Measurements from ENCODE around the gene SH3RF2. TPM values are rescaled to one million over a fixed set of nuclear protein-coding genes. Genes with fewer than 3 reads are reported as not detected.
"Not testable (repeated sequence)": the region's sequence is repeated elsewhere in the genome, so short reads cannot be mapped to it uniquely, and the experiment has no call there.

Gene SH3RF2
- total RNA-seq, 6 experiments from 2014 or later = 0.43 to 1.7 (median 0.66) TPM

DNA sequence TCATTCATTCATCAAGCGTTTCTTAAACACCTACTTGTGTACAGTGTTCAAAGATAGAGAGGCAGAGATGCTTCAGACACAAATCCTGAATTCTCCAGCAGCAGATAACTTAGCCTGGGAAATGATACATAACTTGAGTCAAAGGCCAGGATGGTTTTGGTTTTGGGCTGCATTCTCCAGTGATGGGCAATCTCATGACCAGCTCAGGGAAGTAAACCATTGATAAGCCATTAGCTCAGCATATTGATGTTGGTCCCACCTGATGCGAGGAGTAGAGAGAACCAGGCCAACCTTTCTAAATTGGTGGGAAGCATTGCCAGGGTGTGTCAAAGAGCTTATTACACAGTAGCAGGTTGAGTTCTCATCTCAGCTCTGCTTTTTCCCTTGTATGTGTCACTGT is 53.0 kb downstream of the SH3RF2 start:
- TF ChIP-seq, protein P1, sequence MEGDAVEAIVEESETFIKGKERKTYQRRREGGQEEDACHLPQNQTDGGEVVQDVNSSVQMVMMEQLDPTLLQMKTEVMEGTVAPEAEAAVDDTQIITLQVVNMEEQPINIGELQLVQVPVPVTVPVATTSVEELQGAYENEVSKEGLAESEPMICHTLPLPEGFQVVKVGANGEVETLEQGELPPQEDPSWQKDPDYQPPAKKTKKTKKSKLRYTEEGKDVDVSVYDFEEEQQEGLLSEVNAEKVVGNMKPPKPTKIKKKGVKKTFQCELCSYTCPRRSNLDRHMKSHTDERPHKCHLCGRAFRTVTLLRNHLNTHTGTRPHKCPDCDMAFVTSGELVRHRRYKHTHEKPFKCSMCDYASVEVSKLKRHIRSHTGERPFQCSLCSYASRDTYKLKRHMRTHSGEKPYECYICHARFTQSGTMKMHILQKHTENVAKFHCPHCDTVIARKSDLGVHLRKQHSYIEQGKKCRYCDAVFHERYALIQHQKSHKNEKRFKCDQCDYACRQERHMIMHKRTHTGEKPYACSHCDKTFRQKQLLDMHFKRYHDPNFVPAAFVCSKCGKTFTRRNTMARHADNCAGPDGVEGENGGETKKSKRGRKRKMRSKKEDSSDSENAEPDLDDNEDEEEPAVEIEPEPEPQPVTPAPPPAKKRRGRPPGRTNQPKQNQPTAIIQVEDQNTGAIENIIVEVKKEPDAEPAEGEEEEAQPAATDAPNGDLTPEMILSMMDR (IDR thresholded peaks at IDR 0.05) = no peak
- Mint-ChIP-seq H3K36me3 (ENCODE audit: low read depth) (peaks cover 14% of the 10 kb centered on the region), H3K27me3 (ENCODE audit: insufficient read depth) (peaks cover 22% of the 10 kb centered on the region), H3K4me1 (ENCODE audit: low read depth) (peaks cover 15% of the 10 kb centered on the region), H3K9me3 (peaks cover 19% of the 10 kb centered on the region), H3K4me3 (no peak overlapping the region), H3K27ac (no peak overlapping the region)
- no peak for DNase-seq

DNA sequence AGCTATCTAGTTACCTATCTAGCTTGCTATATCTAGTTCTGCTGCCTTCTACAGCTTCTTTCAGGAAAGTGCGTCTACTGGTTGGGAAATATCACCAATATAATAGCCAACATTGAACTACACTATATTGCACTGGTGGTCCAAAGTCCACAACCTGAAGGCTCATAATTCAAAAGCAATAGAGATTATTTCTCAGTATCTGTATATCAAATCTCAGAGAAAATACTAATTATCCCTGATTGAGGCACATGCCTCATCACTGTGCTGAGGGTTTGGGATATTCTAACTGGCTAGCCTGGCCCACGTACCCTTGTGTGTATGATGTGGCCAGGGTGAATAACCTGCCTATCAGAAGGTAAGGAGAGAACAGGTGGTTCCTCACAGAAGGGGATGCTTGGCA is 53.8 kb downstream of the SH3RF2 start:
- no peak for DNase-seq
- peaks cover 20% of the 10 kb centered on the region for H3K9me3 Mint-ChIP-seq
- H3K36me3 Mint-ChIP-seq (ENCODE audit: low read depth) = peaks cover 15% of the 10 kb centered on the region
- no peak overlapping the region for H3K4me3 Mint-ChIP-seq
- peaks cover 22% of the 10 kb centered on the region for H3K27me3 Mint-ChIP-seq (ENCODE audit: insufficient read depth)
- peaks cover 15% of the 10 kb centered on the region for H3K4me1 Mint-ChIP-seq (ENCODE audit: low read depth)
- no peak overlapping the region for H3K27ac Mint-ChIP-seq
- TF ChIP-seq, protein P1 (IDR thresholded peaks at IDR 0.05) = no peak

DNA sequence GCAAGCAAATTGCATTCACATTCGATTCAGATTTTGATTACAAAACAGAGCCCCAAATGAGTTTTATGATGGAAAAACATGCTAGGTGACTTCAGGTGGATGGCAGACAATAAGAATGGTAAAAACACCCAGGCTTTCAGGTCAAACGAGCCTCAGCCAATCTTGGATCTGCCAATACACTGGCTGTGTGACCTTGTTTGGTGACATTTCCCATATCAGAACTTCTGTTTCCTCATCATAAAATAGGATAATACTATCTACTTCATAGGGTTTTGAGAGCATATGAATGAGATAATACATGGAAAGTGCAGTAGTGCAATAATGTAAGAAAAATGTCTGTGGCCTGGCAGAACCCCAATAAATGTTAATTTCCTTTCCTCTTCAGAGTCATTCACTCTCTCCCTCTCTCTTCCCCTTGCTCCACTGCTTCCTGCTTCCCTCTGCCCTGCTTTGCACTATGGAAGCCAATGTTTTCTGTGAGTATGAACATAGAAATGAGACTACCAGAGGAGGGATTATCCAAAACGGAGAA is 54.7 kb downstream of the SH3RF2 start:
- peak; percentile 33 for DNase-seq
- H3K4me1 Mint-ChIP-seq (ENCODE audit: low read depth) = peaks cover 15% of the 10 kb centered on the region
- TF ChIP-seq, protein P1 (IDR thresholded peaks at IDR 0.05) = no peak
- H3K27ac Mint-ChIP-seq = no peak overlapping the region
- H3K9me3 Mint-ChIP-seq = peaks cover 20% of the 10 kb centered on the region
- peaks cover 20% of the 10 kb centered on the region for H3K27me3 Mint-ChIP-seq (ENCODE audit: insufficient read depth)
- H3K36me3 Mint-ChIP-seq (ENCODE audit: low read depth) = peaks cover 15% of the 10 kb centered on the region
- H3K4me3 Mint-ChIP-seq = no peak overlapping the region

DNA sequence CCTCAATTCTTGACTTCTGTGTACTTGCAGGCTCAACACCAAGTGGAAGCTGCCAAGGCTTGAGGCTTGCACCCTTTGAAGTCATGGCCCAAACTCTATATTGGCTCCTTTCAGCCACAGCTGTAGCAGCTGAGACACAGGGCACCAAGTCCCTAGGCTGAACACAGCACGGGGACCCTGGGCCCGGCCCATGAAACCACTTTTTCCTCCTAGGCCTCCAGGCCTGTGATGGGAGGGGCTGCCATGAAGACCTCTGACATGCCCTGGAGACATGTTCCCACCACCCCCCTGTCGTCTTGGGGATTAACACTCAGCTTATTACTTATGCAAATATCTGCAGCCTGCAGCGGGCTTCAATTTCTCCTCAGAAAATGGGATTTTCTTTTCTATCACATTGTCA is 57.2 kb downstream of the SH3RF2 start:
- not testable (repeated sequence) for DNase-seq, H3K27ac Mint-ChIP-seq, H3K4me3 Mint-ChIP-seq
- Mint-ChIP-seq H3K4me1 (ENCODE audit: low read depth) (peaks cover 15% of the 10 kb centered on the region), H3K36me3 (ENCODE audit: low read depth) (peaks cover 15% of the 10 kb centered on the region), H3K9me3 (peaks cover 20% of the 10 kb centered on the region), H3K27me3 (ENCODE audit: insufficient read depth) (peaks cover 14% of the 10 kb centered on the region)

DNA sequence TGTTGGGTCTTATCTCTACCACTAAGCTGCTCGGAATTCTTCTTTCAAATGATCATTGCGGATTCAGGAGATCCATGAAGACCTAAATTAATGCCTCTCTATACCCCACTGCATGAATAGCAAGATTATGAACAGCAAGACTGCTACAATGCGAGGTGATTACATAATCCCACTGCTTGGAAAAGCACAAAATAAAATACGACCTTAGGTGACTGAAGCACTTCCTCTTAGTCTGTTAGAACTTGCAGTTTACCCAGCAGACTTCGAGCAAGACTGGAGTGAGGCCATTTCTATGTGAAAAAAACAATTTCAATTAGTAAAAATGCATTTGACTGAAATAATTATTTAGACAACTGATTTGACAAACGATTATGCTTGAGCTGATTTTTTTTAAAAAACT is 59.8 kb downstream of the SH3RF2 start:
- DNase-seq = no peak
- H3K27ac Mint-ChIP-seq = no peak overlapping the region
- TF ChIP-seq, protein P1 (IDR thresholded peaks at IDR 0.05) = no peak
- no peak overlapping the region for H3K4me3 Mint-ChIP-seq
- peaks cover 20% of the 10 kb centered on the region for H3K9me3 Mint-ChIP-seq
- peaks cover 15% of the 10 kb centered on the region for H3K36me3 Mint-ChIP-seq (ENCODE audit: low read depth)
- H3K27me3 Mint-ChIP-seq (ENCODE audit: insufficient read depth) = peaks cover 5% of the 10 kb centered on the region
- peaks cover 5% of the 10 kb centered on the region for H3K4me1 Mint-ChIP-seq (ENCODE audit: low read depth)

DNA sequence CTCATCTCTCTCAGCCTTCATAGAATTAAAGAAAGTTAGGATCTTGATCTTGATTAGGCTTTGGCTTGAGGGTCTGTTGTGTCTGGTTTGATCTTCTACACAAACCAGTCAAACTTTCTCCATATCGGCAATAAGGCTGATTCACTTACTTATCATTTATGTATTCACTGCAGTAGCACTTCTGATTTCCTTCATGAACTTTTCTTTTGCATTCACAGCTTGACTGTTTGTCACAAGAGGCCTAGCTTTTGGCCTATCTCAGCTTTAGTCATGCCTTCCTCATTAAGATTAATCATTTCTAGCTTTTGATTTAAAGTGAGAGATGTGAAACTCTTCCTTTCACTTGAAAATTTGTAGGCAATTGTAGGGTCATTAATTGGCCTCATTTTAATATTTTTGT is 62.8 kb downstream of the SH3RF2 start:
- Mint-ChIP-seq H3K9me3 (peaks cover 3% of the 10 kb centered on the region), H3K36me3 (ENCODE audit: low read depth) (peaks cover 3% of the 10 kb centered on the region), H3K4me3 (no peak overlapping the region), H3K27ac (no peak overlapping the region), H3K4me1 (ENCODE audit: low read depth) (0 out of 2 replicates have a peak, but pooled peaks cover 5% of the 10 kb centered on the region), H3K27me3 (ENCODE audit: insufficient read depth) (peaks cover 10% of the 10 kb centered on the region)
- DNase-seq = no peak
- TF ChIP-seq, protein P1 (IDR thresholded peaks at IDR 0.05) = no peak

Measured in HFFc6 (cell line).